Measurements from ENCODE around the gene ADAM10. TPM values are rescaled to one million over a fixed set of nuclear protein-coding genes. Genes with fewer than 3 reads are reported as not detected.

ADAM10 gene
- total RNA-seq, 1 experiment from 2014 or later = 159 TPM

DNA sequence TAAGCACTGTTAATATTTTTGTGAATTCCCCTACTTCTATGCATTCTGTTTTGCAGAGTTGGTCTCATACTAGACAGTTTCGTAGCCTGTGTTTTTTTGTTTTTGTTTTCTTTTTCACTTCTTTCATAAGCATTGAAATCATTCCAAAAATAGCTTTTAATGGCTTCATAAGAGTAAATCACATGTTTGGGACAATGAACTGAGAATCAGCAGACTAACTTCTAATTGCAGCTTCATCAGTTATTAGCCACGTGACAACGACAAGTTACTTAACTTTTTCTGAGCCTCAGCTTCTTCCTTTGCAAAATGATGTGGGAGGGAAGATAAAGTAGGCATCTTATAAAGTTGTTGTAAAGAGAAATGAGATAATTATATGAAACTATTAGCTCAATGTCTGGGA is 193.0 kb downstream of the ADAM10 start:
- H3K56ac ChIP-seq (ENCODE audit: insufficient read length, low read depth, low read length) = no peak overlapping the region
- no peak overlapping the region for H2BK120ac ChIP-seq (ENCODE audit: low read depth, low read length, poor library complexity, severe bottlenecking)
- no peak overlapping the region for H3T11ph ChIP-seq (ENCODE audit: low read length)
- no peak overlapping the region for H3K4me3 Mint-ChIP-seq
- DNase-seq = no peak
- H3K27ac Mint-ChIP-seq = no peak overlapping the region
- no peaks in the 10 kb centered on the region for H3K79me1 ChIP-seq (ENCODE audit: insufficient read depth, low read depth, low read length, poor library complexity, severe bottlenecking)
- no peak overlapping the region for H3K23ac ChIP-seq (ENCODE audit: insufficient read length, low read depth, low read length)
- H4K8ac ChIP-seq (replicated peaks; ENCODE audit: insufficient read length, low read depth, low read length) = no peak overlapping the region
- no peak overlapping the region for H2AFZ ChIP-seq (ENCODE audit: low read length)
- peaks cover 35 to 41% of the 10 kb centered on the region in 2 experiments for H3K4me1 Mint-ChIP-seq
- TF ChIP-seq, protein P1, sequence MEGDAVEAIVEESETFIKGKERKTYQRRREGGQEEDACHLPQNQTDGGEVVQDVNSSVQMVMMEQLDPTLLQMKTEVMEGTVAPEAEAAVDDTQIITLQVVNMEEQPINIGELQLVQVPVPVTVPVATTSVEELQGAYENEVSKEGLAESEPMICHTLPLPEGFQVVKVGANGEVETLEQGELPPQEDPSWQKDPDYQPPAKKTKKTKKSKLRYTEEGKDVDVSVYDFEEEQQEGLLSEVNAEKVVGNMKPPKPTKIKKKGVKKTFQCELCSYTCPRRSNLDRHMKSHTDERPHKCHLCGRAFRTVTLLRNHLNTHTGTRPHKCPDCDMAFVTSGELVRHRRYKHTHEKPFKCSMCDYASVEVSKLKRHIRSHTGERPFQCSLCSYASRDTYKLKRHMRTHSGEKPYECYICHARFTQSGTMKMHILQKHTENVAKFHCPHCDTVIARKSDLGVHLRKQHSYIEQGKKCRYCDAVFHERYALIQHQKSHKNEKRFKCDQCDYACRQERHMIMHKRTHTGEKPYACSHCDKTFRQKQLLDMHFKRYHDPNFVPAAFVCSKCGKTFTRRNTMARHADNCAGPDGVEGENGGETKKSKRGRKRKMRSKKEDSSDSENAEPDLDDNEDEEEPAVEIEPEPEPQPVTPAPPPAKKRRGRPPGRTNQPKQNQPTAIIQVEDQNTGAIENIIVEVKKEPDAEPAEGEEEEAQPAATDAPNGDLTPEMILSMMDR (conservative IDR thresholded peaks at IDR 0.05) = no peak
- no peak overlapping the region for H3K14ac ChIP-seq (ENCODE audit: insufficient read depth, low read length)
- H2BK20ac ChIP-seq (ENCODE audit: low read depth, low read length, poor library complexity, severe bottlenecking) = no peak overlapping the region
- no peak overlapping the region for H3K18ac ChIP-seq (ENCODE audit: insufficient read length, low read depth, low read length)
- H3K9me3 Mint-ChIP-seq = peaks cover 8 to 15% of the 10 kb centered on the region in 2 experiments; a peak in 3 of 5 replicates
- no peaks in the 10 kb centered on the region for H3K9me3 ChIP-seq (ENCODE audit: control insufficient read depth, low read depth, low read length)
- no peak overlapping the region for H4K5ac ChIP-seq (ENCODE audit: insufficient read length, low read depth, low read length)
- no peaks in the 10 kb centered on the region for H4K20me1 ChIP-seq (ENCODE audit: control insufficient read depth, insufficient read depth, insufficient read length)
- H3K27me3 Mint-ChIP-seq (ENCODE audit: low read depth) = peaks cover 5% of the 10 kb centered on the region; the same call in 1 of the 2 replicates
- H3K4me2 ChIP-seq (ENCODE audit: insufficient read depth, insufficient read length, low read length) = no peak overlapping the region
- no peaks in the 10 kb centered on the region for H3K4me1 ChIP-seq (ENCODE audit: insufficient read depth, low read length)
- no peak overlapping the region for H3K27ac ChIP-seq (ENCODE audit: insufficient read length, low read depth, low read length)
- no peak overlapping the region for H2BK5ac ChIP-seq (ENCODE audit: insufficient read length, low read length)
- H3K27me3 ChIP-seq (ENCODE audit: insufficient read depth, low read length) = no peaks in the 10 kb centered on the region
- H3K9ac ChIP-seq (ENCODE audit: extremely low read depth, insufficient read length, low read length) = no peak overlapping the region
- no peaks in the 10 kb centered on the region for H3K79me2 ChIP-seq (ENCODE audit: insufficient read depth, low read length)
- peaks cover 0 to 15% (median 6%) of the 10 kb centered on the region in 3 experiments; a peak in 3 of 7 replicates for H3K36me3 Mint-ChIP-seq (ENCODE audit: insufficient read depth in 1 of 3, low read depth in 3 of 3)
- H3K4ac ChIP-seq (ENCODE audit: low read depth, low read length) = no peak overlapping the region
- no CpG with 5 or more reads among the region's 3 CpGs for WGBS (ENCODE audit: extremely low coverage, insufficient read length, low lambda C conversion rate)
- H3K23me2 ChIP-seq (ENCODE audit: insufficient read length, low read depth, low read length, poor library complexity, severe bottlenecking) = no peaks in the 10 kb centered on the region
- no peak overlapping the region for H2AK5ac ChIP-seq (ENCODE audit: insufficient read length, low read length)
- H4K91ac ChIP-seq (ENCODE audit: insufficient read length, low read depth, low read length) = no peak overlapping the region
- no peak overlapping the region for H2BK12ac ChIP-seq (ENCODE audit: insufficient read length, low read depth, low read length)
- H2BK15ac ChIP-seq (ENCODE audit: low read depth, low read length) = no peak overlapping the region

All from H9 (cell line).